Lower leg skin (tissue), 3 donors: ENCODE results near the gene CBL.

ENCODE experiments used
- CTCF ChIP-seq, 3 donors: fragments of 450-650 bp; IDR thresholded peaks; one replicate each; pipeline ENCODE4 v1.5.1; 2016; ENCODE audit warnings: antibody characterized with exemption in 3 of 3, mild to moderate bottlenecking in 3 of 3, moderate library complexity in 2 of 3
- POLR2A ChIP-seq, 2 donors: fragments of 450-650 bp; IDR thresholded peaks; one replicate each; pipeline ENCODE4 v1.6.1; 2016 to 2017; ENCODE audit warnings: antibody characterized with exemption in 2 of 2, mild to moderate bottlenecking in 1 of 2, moderate library complexity in 1 of 2

DNA sequence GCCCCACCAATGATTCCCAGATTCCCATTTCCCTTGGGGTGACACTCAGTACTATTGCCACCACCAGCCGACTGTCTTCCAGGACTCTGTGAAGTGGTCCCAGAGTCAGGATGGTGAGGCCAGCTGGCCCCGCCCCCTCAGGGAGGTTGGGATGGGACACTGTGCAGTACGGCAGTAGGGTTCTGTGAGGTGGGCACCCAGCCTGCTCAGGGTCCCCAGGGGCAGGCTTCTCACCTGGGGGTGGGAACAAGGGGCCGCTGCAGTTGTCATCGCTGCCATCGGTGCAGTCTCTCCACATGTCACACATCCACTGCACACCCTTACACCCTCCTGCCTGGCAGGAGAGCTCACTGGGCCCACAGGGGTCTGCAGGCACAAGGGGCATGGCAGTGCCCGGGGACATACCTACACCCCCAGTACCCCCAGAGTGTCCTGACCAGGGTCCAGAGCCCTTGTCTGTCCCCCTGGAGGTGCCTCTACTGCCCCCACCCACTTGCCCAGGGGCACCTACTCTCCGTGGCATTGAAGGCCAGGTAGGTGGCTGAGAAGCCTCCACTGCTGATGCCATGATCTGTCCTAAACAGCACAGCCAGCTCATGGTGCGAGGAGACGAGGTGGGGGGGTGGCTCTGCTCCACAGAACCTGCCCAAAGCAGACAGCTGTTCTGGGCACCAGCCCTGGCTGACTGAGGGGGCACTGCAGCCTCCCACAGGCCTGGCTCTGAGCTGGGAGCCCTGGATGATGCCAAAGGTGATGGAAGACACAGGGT lies 136.4 kb downstream of the CBL start:
- TF ChIP-seq CTCF (IDR thresholded peaks at IDR 0.05) (no peak), POLR2A (IDR thresholded peaks at IDR 0.05) (no peak)
